GM10847 (cell line): ENCODE results near the gene HSBP1L1.

Source experiments
- POLR2A ChIP-seq: IDR thresholded peaks from 2 replicates; pipeline ENCODE4 v1.6.1; 2011; ENCODE audit not compliant: insufficient read length; ENCODE audit errors: extremely low read depth

The HSBP1L1 gene

DNA sequence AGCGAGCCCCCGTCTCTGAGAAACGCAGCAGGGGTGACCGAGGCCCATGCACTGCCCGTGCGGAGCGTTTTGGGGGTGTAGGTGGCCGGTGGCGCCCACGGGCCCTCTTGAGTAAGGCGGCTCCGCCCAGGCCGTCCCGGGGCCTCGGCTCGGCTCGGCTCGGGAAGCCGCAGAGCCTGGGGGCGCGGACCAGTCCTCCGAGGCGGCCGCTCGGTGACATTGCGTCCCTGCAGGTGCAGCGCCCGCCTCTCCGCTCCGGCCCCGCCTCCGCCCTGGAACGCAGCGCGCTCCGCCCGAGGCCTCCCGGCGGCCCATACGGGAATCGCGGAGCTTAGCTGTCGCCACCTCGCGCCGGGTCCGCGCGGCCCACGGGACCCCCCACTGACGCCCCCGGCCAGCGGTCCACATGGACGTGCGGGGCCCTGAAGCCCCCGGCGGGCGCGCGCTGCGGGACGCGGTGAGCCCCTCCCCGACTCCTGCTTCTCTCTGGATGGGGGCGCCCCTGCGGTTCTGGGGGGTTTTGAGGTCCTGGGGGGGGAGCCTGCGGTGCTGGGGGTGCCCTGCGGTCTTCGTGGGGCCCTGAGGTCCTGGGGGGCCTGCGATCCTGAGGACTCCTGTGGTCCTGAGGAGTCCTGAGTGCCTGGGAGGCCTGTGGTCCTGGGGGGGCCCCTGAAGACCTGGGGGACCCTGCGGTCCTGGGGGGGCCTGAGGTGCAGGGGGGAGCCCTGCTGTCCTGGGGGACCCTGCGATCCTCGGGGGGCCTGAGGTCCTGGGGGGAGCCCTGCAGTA, at the start of gene HSBP1L1:
TSS of gene HSBP1L1 (plus strand) at position 314 of the 789 bp plus-strand sequence. CDS start at position 407, 93 bp downstream.
- peak; percentile 25 for TF ChIP-seq POLR2A

- TF ChIP-seq POLR2A, result no peak
Measured at GRCh38 chr18:79915161-79916127, 49.0 kb upstream of the HSBP1L1 start.

DNA sequence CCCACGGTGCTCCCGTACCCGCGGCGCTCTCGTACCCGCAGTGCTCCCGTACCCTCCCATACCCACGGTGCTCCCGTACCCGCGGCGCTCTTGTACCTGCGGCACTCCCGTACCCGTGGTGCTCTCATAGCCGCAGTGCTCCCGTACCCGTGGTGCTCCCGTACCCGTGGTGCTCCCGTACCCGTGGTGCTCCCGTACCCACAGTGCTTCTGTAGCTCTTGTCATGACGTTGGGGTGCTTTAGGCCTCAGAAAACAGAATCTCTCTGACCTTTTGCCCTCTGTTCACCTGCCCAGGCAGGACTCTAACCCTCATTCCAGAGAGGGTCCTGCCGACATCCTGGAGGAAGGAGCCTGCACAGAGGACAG, 48.3 kb upstream of the HSBP1L1 start:
- no peak for TF ChIP-seq POLR2A

DNA sequence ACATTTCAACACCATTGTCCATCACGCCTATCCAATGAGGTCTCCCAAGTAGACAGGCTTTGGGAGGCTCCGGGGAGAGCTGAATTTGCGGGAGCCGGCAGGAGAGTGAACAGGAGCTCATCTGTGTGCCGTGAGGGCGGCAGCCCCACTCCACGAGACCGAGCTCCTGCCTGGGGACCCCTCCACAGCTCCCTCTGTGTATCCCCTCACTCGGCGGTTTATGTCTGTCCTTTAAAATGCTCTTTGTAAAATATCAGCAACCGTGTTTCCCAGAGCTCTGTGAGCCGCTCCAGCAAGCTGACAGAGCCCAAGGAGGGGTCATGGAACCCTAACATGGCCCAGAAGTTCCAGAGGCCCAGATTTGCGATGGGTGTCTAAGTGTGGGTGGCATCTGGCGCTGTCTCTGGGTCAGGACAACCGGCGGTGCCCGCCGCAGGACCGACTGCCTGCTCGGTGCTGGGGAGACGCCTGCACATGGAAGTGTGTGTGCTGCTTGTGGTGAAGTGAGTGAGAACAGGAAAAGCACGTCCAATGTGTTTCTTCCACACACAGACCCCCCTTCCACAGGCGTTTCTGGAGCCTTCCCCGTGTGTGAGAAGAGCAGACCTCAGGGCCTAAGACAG, 47.8 kb upstream of the HSBP1L1 start:
- TF ChIP-seq POLR2A, result no peak

GRCh38 chr18:79917169-79917852, 47.1 kb upstream of the HSBP1L1 start:
- TF ChIP-seq POLR2A, result no peak

- no peak for TF ChIP-seq POLR2A
Measured at GRCh38 chr18:79917853-79918614, 46.4 kb upstream of the HSBP1L1 start.

DNA sequence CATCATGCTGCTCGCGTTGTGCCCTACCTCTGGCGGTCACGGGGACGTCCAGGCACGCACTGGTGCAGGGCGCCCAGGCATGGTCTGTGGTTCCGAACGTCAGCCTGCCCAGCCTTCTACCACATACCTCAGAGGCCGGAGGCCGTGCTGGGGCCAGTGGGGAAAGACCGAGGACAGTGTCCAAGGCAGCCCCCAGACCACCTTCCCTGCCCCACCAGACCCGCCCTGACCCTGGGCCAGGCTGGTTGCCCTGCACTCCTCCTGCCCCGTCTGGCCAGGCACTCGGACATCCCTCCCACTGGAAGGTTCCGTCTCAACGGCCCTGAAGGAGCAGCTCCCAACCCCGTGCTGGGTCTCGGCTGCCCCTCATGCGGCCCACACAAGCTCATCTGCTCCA, 45.8 kb upstream of the HSBP1L1 start:
- TF ChIP-seq POLR2A, result no peak

DNA sequence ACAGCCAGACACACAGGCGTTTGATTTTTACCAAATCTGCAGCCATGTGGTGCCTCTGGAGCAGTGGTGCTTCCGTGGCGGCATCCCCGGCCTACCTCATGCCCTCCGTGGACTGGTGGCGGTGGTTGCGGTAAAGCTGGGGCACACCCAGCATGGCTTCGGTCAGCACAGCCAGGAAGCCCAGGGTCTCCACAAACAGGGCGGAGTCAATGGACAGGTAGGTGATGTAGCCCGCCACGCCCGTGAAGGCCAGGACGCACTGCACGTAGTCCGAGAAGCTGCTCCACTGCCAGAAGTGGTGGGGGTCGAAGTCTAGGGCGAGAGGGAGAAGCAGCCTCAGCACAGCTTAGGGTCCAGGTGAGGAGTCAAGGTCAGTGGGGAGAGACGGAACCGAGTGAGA, 45.4 kb upstream of the HSBP1L1 start:
- no peak for TF ChIP-seq POLR2A

DNA sequence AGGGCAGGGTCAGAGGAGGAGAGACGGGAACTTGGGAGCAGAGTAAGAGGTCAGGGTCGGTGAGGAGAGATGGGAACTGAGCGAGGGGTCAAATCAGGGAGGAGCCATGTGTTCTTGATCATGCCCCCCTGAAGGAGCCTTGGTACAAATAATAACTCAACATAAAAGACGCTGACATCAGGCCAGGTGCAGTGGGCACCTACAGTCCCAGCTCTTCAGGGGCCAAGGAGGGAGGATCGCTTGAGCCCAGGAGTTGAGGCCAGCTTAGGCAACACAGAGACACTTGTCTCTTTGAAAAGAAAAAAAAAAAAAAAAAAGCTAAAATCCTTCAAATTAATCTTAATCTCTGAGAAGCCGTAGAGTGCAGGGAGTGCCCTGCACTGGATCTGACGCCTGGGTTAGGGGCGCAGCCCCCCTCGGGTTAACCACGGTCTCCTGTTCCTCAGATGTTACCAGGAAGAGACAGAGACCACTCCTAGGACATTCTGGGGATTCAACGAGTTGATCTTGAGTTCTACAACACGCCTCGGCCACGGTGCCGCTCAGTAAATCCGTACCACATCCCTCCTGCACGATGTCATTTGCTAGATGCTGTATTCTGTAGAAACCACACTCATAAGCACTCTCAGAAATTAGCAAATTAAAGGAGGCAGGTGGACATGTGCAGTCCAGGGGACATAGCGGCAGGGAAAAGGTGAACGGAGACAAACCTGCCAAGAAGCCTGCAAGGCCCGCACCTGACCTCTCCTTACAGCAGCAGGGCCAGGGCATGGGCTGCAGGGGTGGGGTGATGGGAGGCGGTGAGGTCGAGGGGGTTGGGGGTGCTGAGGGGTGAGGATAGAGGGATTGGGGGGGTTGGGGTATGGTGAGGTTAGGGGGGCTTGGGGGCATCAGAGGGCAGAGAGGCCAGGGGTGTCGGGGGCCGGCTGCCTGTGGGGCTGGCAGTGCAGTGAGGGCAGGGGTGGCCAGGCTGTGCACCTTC, 42.2 kb upstream of the HSBP1L1 start:
- TF ChIP-seq POLR2A, result no peak

- no peak for TF ChIP-seq POLR2A
Measured at GRCh38 chr18:79922971-79923411, 41.5 kb upstream of the HSBP1L1 start.

DNA sequence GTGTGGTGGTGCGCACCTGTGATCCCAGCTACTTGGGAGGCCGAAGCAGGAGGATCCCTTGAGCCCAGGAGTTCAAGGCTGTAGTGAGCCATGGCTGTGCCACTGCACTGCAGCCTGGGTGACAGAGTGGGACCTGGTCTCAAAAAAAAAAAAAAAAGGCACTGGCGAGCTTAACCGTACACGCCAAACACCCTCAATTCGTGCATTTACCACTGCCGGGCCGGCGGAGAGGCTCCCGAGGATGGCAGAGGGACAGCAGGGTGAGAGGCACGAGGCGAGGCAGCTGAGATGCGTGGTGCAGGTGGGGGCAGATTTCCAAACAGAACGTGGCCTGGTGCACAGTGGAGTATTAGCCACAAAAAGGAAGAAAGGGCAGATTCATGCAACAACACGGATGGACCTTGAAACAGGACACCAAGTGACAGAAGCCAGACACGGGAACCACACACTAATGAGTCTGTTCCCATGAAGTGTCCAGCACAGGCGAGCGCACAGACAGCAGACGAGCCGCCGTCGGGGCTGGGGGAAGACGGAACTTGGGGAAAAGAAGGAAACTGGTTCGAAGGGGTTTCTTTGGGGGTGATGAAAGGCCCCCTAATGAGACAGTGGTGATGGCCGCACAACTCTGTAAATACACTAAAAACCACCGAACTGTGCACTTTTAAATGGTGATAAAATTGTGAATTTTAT, 40.4 kb upstream of the HSBP1L1 start:
- TF ChIP-seq POLR2A, result no peak
